H1 (cell line): ENCODE measurements around the gene TMEM132A.

Experiments
- CBX5 ChIP-seq: fragments of 300-800, 300-1000 bp; sonication (generic); IDR thresholded peaks from 2 replicates; pipeline ENCODE4 v1.7.1; 2016; ENCODE audit warnings: antibody characterized with exemption, low read length, low read depth
- CBX8 ChIP-seq: fragments of 300-800, 300-1000 bp; sonication (generic); IDR thresholded peaks from 2 replicates; pipeline ENCODE4 v1.7.1; 2016; ENCODE audit warnings: low read depth, low read length, borderline replicate concordance
- CHD1 ChIP-seq: IDR thresholded peaks from 2 replicates; pipeline ENCODE4 v1.6.1; 2012; ENCODE audit warnings: low read depth, low read length, improper control_type of control experiment
- CTCF ChIP-seq, 3 experiments: IDR thresholded peaks; 1 replicate in 2 of 3; 2 replicates in 1 of 3; pipeline versions ENCODE4 v1.5.1 to v1.6.1; 2011; ENCODE audit warnings: low read length in 3 of 3, mild to moderate bottlenecking in 3 of 3, inconsistent platforms in 2 of 3, low read depth in 1 of 3, moderate library complexity in 1 of 3; ENCODE audit not compliant: insufficient read depth in 1 of 3; ENCODE audit errors: control extremely low read depth in 1 of 3
- EZH2 ChIP-seq: fragments of 200-600 bp; sonication (generic); IDR thresholded peaks from 2 replicates; pipeline ENCODE4 v1.7.1; 2012; ENCODE audit warnings: low read depth, mild to moderate bottlenecking, moderate library complexity, low read length, inconsistent platforms; ENCODE audit not compliant: severe bottlenecking
- MAFK ChIP-seq: IDR thresholded peaks from 2 replicates; pipeline ENCODE4 v1.6.1; 2012; ENCODE audit warnings: low read depth, mild to moderate bottlenecking, improper control_type of control experiment, low read length
- MAX ChIP-seq: IDR thresholded peaks from 2 replicates; pipeline ENCODE4 v1.6.1; 2012; ENCODE audit warnings: inconsistent platforms
- POLR2A ChIP-seq, 2 experiments: IDR thresholded peaks; 1 replicate in 1 of 2; 2 replicates in 1 of 2; pipeline ENCODE4 v1.6.1; 2011; ENCODE audit warnings: low read depth in 2 of 2, low read length in 2 of 2, mild to moderate bottlenecking in 2 of 2; ENCODE audit errors: control extremely low read depth in 1 of 2
- SUZ12 ChIP-seq: fragments of 200-600 bp; sonication (generic); IDR thresholded peaks from 2 replicates; pipeline ENCODE4 v1.6.1; 2012; ENCODE audit warnings: mild to moderate bottlenecking, inconsistent platforms, low read length, moderate library complexity, mixed read lengths
- TEAD4 ChIP-seq: IDR thresholded peaks from 2 replicates; pipeline ENCODE4 v1.6.1; 2012; ENCODE audit warnings: low read depth, low read length, inconsistent platforms, mixed read lengths
- USF2 ChIP-seq: IDR thresholded peaks from 2 replicates; pipeline ENCODE4 v1.6.1; 2011; ENCODE audit warnings: low read length, improper control_type of control experiment
- TF ChIP-seq, protein P1 (sequence below): fragments of 300-600 bp; sonication (generic); IDR thresholded peaks from 2 replicates; pipeline ENCODE4 v1.7.1; 2012; ENCODE audit warnings: low read length, moderate library complexity, mild to moderate bottlenecking, inconsistent platforms; ENCODE audit not compliant: insufficient replicate concordance

DNA sequence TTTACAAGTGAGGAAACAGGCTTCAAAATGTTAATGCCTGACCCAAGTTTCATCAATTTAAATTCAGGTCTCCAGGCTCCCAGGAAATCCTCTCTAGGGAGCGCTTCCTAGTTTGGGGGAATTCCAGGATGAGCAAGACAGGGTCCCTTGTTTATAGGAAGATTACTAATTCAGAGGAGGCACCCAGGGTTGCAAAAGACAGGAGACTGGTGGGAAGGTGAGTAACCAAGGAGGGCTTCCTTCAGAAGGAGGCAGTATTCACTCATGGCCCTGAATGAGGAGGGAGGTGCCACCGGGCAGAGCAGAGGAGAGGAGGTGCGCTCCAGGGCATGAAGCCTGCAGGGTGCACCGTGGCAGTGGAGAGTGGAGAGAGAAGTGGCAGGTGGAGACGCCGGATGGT, 1.6 kb downstream of the TMEM132A start:
- no peak for TF ChIP-seq CTCF (IDR thresholded peaks at IDR 0.05; ENCODE audit: control extremely low read depth in 1 of 3, insufficient read depth in 1 of 3, low read depth in 1 of 3, low read length in 3 of 3)
- TF ChIP-seq SUZ12, result no peak
- no peak for TF ChIP-seq MAFK
- TF ChIP-seq POLR2A (IDR thresholded peaks at IDR 0.05; ENCODE audit: control extremely low read depth in 1 of 2, low read depth in 2 of 2, low read length in 2 of 2), result no peak
- no peak for TF ChIP-seq USF2
- no peak for TF ChIP-seq EZH2
- no peak for TF ChIP-seq CBX8
- TF ChIP-seq, protein P1, sequence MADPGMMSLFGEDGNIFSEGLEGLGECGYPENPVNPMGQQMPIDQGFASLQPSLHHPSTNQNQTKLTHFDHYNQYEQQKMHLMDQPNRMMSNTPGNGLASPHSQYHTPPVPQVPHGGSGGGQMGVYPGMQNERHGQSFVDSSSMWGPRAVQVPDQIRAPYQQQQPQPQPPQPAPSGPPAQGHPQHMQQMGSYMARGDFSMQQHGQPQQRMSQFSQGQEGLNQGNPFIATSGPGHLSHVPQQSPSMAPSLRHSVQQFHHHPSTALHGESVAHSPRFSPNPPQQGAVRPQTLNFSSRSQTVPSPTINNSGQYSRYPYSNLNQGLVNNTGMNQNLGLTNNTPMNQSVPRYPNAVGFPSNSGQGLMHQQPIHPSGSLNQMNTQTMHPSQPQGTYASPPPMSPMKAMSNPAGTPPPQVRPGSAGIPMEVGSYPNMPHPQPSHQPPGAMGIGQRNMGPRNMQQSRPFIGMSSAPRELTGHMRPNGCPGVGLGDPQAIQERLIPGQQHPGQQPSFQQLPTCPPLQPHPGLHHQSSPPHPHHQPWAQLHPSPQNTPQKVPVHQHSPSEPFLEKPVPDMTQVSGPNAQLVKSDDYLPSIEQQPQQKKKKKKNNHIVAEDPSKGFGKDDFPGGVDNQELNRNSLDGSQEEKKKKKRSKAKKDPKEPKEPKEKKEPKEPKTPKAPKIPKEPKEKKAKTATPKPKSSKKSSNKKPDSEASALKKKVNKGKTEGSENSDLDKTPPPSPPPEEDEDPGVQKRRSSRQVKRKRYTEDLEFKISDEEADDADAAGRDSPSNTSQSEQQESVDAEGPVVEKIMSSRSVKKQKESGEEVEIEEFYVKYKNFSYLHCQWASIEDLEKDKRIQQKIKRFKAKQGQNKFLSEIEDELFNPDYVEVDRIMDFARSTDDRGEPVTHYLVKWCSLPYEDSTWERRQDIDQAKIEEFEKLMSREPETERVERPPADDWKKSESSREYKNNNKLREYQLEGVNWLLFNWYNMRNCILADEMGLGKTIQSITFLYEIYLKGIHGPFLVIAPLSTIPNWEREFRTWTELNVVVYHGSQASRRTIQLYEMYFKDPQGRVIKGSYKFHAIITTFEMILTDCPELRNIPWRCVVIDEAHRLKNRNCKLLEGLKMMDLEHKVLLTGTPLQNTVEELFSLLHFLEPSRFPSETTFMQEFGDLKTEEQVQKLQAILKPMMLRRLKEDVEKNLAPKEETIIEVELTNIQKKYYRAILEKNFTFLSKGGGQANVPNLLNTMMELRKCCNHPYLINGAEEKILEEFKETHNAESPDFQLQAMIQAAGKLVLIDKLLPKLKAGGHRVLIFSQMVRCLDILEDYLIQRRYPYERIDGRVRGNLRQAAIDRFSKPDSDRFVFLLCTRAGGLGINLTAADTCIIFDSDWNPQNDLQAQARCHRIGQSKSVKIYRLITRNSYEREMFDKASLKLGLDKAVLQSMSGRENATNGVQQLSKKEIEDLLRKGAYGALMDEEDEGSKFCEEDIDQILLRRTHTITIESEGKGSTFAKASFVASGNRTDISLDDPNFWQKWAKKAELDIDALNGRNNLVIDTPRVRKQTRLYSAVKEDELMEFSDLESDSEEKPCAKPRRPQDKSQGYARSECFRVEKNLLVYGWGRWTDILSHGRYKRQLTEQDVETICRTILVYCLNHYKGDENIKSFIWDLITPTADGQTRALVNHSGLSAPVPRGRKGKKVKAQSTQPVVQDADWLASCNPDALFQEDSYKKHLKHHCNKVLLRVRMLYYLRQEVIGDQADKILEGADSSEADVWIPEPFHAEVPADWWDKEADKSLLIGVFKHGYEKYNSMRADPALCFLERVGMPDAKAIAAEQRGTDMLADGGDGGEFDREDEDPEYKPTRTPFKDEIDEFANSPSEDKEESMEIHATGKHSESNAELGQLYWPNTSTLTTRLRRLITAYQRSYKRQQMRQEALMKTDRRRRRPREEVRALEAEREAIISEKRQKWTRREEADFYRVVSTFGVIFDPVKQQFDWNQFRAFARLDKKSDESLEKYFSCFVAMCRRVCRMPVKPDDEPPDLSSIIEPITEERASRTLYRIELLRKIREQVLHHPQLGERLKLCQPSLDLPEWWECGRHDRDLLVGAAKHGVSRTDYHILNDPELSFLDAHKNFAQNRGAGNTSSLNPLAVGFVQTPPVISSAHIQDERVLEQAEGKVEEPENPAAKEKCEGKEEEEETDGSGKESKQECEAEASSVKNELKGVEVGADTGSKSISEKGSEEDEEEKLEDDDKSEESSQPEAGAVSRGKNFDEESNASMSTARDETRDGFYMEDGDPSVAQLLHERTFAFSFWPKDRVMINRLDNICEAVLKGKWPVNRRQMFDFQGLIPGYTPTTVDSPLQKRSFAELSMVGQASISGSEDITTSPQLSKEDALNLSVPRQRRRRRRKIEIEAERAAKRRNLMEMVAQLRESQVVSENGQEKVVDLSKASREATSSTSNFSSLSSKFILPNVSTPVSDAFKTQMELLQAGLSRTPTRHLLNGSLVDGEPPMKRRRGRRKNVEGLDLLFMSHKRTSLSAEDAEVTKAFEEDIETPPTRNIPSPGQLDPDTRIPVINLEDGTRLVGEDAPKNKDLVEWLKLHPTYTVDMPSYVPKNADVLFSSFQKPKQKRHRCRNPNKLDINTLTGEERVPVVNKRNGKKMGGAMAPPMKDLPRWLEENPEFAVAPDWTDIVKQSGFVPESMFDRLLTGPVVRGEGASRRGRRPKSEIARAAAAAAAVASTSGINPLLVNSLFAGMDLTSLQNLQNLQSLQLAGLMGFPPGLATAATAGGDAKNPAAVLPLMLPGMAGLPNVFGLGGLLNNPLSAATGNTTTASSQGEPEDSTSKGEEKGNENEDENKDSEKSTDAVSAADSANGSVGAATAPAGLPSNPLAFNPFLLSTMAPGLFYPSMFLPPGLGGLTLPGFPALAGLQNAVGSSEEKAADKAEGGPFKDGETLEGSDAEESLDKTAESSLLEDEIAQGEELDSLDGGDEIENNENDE, result no peak
- TF ChIP-seq MAX, result no peak
- no peak for TF ChIP-seq TEAD4
- no peak for TF ChIP-seq CBX5
- no peak for TF ChIP-seq CHD1
